Breast epithelium (tissue), 3 donors: Measurements from ENCODE around the gene CARD9.

ENCODE experiments used
- POLR2AphosphoS5 ChIP-seq, 3 donors: sonication (generic); formaldehyde crosslinking; IDR thresholded peaks; one replicate each; pipeline ENCODE4 v1.6.1; 2017; ENCODE audit warnings: antibody characterized with exemption in 3 of 3
- TF ChIP-seq, protein P1 (sequence below), 3 donors: fragments of 450-650 bp; IDR thresholded peaks; one replicate each; pipeline ENCODE4 v1.5.1; 2016 to 2017; ENCODE audit warnings: antibody characterized with exemption in 3 of 3, mild to moderate bottlenecking in 3 of 3, moderate library complexity in 3 of 3

DNA sequence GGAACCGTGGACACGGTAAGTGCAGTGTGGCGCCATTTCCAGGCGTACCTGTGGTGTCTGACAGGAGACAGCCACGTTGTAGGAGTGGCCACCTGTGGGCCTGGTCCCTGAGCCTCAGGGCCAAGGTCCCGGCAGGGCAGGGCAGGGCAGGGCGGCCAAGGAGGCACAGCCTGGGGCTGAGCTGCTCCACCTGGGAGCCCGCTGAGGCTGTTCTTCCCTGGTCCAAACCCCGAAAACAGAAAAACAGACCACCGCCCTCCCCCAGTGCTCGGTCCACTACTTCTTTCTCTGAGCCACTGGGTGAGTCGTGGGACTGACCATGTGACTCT, 45.6 kb upstream of the CARD9 start:
- TF ChIP-seq POLR2AphosphoS5 (IDR thresholded peaks at IDR 0.05), result no peak
- TF ChIP-seq, protein P1, sequence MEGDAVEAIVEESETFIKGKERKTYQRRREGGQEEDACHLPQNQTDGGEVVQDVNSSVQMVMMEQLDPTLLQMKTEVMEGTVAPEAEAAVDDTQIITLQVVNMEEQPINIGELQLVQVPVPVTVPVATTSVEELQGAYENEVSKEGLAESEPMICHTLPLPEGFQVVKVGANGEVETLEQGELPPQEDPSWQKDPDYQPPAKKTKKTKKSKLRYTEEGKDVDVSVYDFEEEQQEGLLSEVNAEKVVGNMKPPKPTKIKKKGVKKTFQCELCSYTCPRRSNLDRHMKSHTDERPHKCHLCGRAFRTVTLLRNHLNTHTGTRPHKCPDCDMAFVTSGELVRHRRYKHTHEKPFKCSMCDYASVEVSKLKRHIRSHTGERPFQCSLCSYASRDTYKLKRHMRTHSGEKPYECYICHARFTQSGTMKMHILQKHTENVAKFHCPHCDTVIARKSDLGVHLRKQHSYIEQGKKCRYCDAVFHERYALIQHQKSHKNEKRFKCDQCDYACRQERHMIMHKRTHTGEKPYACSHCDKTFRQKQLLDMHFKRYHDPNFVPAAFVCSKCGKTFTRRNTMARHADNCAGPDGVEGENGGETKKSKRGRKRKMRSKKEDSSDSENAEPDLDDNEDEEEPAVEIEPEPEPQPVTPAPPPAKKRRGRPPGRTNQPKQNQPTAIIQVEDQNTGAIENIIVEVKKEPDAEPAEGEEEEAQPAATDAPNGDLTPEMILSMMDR (IDR thresholded peaks at IDR 0.05), result no peak
